A673 (cell line): ENCODE data around the gene DIAPH1. TPM values are rescaled to one million over a fixed set of nuclear protein-coding genes. Genes with fewer than 3 reads are reported as not detected.

Experiments used
- BruUV-seq: library from RNA; stranded (reverse); fragments of 400-500 nt; replicated peaks from 2 replicates; lab custom pipeline; 2021; lab: Mats Ljungman, UMichigan
- CTCF ChIA-PET: fragments of 300-600 bp; sonication (Branson Sonifier 250); formaldehyde crosslinking; loops from one replicate; lab custom pipeline; 2022; ENCODE audit warnings: antibody characterized with exemption; lab: Charles Lee
- POLR2A ChIA-PET: fragments of 300-600 bp; sonication (Branson Sonifier 250); formaldehyde crosslinking; loops from one replicate; lab custom pipeline; 2022; ENCODE audit warnings: antibody characterized with exemption; ENCODE audit not compliant: low non-redundant PET; lab: Charles Lee
- DNase-seq: peaks from one replicate; pipeline ENCODE4 v3.0.0-alpha.2; 2015; ENCODE audit warnings: low spot score
- H3K27ac ChIP-seq: fragments of 200-600 bp; sonication (generic); 2 replicates; pipeline ENCODE4 v1.5.1; 2016; ENCODE audit warnings: mixed run types, low read depth, mild to moderate bottlenecking, mixed read lengths, antibody characterized with exemption, low read length; ENCODE audit not compliant: poor library complexity, severe bottlenecking
- H3K27me3 ChIP-seq: fragments of 200-600 bp; sonication (generic); replicated peaks from 2 replicates; pipeline ENCODE4 v1.6.1; 2017; ENCODE audit warnings: mixed run types, low read depth, mild to moderate bottlenecking, mixed read lengths, antibody characterized with exemption, low read length; ENCODE audit not compliant: insufficient read depth, poor library complexity
- H3K36me3 ChIP-seq: fragments of 200-600 bp; sonication (generic); 2 replicates; pipeline ENCODE4 v1.6.1; 2016; ENCODE audit warnings: mixed run types, mild to moderate bottlenecking, mixed read lengths, antibody characterized with exemption, low read length; ENCODE audit not compliant: insufficient read depth, poor library complexity, severe bottlenecking
- H3K4me1 ChIP-seq: fragments of 200-600 bp; sonication (generic); 2 replicates; pipeline ENCODE4 v1.6.1; 2017; ENCODE audit warnings: mixed run types, mild to moderate bottlenecking, mixed read lengths, antibody characterized with exemption, low read length; ENCODE audit not compliant: insufficient read depth, poor library complexity, severe bottlenecking
- H3K4me3 ChIP-seq: fragments of 200-600 bp; sonication (generic); 2 replicates; pipeline ENCODE4 v1.5.1; 2016; ENCODE audit warnings: low read depth, mixed run types, mild to moderate bottlenecking, mixed read lengths, low read length; ENCODE audit not compliant: poor library complexity, severe bottlenecking
- H3K9me3 ChIP-seq: fragments of 200-600 bp; sonication (generic); 2 replicates; pipeline ENCODE4 v1.6.1; 2016; ENCODE audit warnings: mixed run types, low read depth, mild to moderate bottlenecking, mixed read lengths, antibody characterized with exemption, low read length; ENCODE audit not compliant: poor library complexity, severe bottlenecking
- EZH2 ChIP-seq: fragments of 200-600 bp; sonication (generic); IDR thresholded peaks from 2 replicates; pipeline ENCODE4 v1.6.1; 2017; ENCODE audit warnings: borderline replicate concordance, low read depth, mild to moderate bottlenecking, mixed read lengths, antibody characterized with exemption, low read length; ENCODE audit not compliant: poor library complexity, severe bottlenecking
- intact Hi-C: fragments of 100-400 bp; cut with micrococcal nuclease; formaldehyde crosslinking; loops from one replicate; pipeline ENCODE4 v1.10.0; 2022; ENCODE audit not compliant: unreplicated experiment
- total RNA-seq: library from RNA; stranded (reverse); gene quantifications from 2 replicates; pipeline ENCODE4 v1.2.3, GENCODE V29; 2021
- TF ChIP-seq, protein P1 (sequence below): fragments of 300-800, 200-600 bp; sonication (generic); conservative IDR thresholded peaks from 2 replicates; pipeline ENCODE4 v1.5.1; 2017; ENCODE audit warnings: low read depth, mild to moderate bottlenecking, antibody characterized with exemption, low read length, moderate library complexity, mixed read lengths

Gene DIAPH1
- total RNA-seq, 1 experiment from 2014 or later: 109 TPM

DNA sequence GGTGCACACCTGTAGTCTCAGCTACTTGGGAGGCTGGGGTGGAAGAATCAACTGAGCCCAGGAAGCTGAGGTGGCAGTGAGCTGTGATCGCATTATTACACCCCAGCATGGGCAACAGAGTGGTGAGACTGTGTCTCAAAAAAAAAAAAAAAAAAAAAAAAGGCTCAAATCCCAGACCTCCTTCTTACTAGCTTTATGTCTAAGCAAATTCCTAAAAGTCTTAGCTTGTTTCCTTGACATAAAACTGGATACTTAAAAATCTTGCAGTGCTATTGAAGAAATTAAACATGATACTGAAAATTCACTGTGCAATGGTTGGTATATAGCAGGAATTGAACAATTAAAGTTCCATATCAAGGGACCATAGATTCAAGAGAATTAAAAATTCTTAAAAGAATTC lies 84.9 kb downstream of the DIAPH1 start:
- TF ChIP-seq, protein P1, sequence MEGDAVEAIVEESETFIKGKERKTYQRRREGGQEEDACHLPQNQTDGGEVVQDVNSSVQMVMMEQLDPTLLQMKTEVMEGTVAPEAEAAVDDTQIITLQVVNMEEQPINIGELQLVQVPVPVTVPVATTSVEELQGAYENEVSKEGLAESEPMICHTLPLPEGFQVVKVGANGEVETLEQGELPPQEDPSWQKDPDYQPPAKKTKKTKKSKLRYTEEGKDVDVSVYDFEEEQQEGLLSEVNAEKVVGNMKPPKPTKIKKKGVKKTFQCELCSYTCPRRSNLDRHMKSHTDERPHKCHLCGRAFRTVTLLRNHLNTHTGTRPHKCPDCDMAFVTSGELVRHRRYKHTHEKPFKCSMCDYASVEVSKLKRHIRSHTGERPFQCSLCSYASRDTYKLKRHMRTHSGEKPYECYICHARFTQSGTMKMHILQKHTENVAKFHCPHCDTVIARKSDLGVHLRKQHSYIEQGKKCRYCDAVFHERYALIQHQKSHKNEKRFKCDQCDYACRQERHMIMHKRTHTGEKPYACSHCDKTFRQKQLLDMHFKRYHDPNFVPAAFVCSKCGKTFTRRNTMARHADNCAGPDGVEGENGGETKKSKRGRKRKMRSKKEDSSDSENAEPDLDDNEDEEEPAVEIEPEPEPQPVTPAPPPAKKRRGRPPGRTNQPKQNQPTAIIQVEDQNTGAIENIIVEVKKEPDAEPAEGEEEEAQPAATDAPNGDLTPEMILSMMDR: no peak
- TF ChIP-seq EZH2: no peak

DNA sequence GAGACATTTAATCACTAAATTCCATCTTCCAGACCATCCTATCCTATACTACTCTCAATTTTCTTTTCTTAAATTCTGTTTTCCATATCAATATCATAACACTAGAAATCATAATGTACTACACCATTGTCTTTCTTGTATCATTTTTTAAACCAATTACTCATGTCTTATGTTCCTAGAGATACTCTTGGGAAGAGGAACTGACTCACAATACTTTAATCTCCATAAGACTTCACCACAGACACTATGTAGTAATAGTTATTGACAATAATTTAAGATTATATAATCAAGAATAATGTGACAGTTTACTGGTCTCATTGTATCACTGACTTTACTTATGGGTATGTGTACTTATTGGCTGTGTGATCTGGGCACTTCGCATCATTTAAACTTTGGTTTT lies 86.1 kb downstream of the DIAPH1 start:
- Histone ChIP-seq H3K4me1 (peaks cover 10% of the 10 kb centered on the region), H3K36me3 (peaks cover 26% of the 10 kb centered on the region), H3K9me3 (no peaks in the 10 kb centered on the region), H3K4me3 (no peak overlapping the region), H3K27me3 (no peaks in the 10 kb centered on the region), H3K27ac (no peak overlapping the region)
- BruUV-seq: no TSS peak
- ChIA-PET POLR2A (no interaction called here), CTCF (no interaction called here)
- intact Hi-C loops: no loop called here
- TF ChIP-seq EZH2: no peak
- TF ChIP-seq, protein P1: no peak
- DNase-seq: no peak

More for the DNA sequence above, 84.9 kb downstream of the DIAPH1 start:
- H3K4me1 ChIP-seq: no peaks in the 10 kb centered on the region
- H3K27ac ChIP-seq: no peak overlapping the region
- H3K27me3 ChIP-seq: no peaks in the 10 kb centered on the region
- H3K4me3 ChIP-seq: no peak overlapping the region
- no peak for DNase-seq
- no TSS peak for BruUV-seq
- CTCF ChIA-PET: no interaction called here
- H3K9me3 ChIP-seq: no peaks in the 10 kb centered on the region
- POLR2A ChIA-PET: no interaction called here
- intact Hi-C loops: no loop called here
- H3K36me3 ChIP-seq: peaks cover 18% of the 10 kb centered on the region

GRCh38 chr5:141529873-141530272 lies 88.9 kb downstream of the DIAPH1 start:
- POLR2A ChIA-PET: no interaction called here
- Histone ChIP-seq H3K36me3 (peaks cover 39% of the 10 kb centered on the region), H3K9me3 (no peaks in the 10 kb centered on the region), H3K4me1 (peaks cover 31% of the 10 kb centered on the region), H3K27me3 (no peaks in the 10 kb centered on the region), H3K27ac (peak overlapping the region; percentile 22), H3K4me3 (no peak overlapping the region)
- TF ChIP-seq EZH2: no peak
- TF ChIP-seq, protein P1: no peak
- CTCF ChIA-PET: no interaction called here
- DNase-seq: no peak
- no TSS peak for BruUV-seq
- intact Hi-C loops: no loop called here
